Measurements from ENCODE around the gene CD2. TPM values are rescaled to one million over a fixed set of nuclear protein-coding genes. Genes with fewer than 3 reads are reported as not detected.
A peak's percentile ranks its signal among the peaks of the same experiment; 100 is the strongest.

CD2 gene
- total RNA-seq, 6 donors from 2014 or later, result 3.8 to 23.5 (median 7.9) TPM

GRCh38 chr1:116807394-116808199, 53.4 kb downstream of the CD2 start:
- H3K36me3 ChIP-seq, result no peaks in the 10 kb centered on the region
- 78 to 79% methylated on average over 16 of the region's 16 CpGs for WGBS, 2 donors
- peaks cover 0 to 7% (median 1%) of the 10 kb centered on the region in 4 donors for H3K9me3 ChIP-seq
- no peak overlapping the region for H3K4me3 ChIP-seq
- TF ChIP-seq, protein P1, sequence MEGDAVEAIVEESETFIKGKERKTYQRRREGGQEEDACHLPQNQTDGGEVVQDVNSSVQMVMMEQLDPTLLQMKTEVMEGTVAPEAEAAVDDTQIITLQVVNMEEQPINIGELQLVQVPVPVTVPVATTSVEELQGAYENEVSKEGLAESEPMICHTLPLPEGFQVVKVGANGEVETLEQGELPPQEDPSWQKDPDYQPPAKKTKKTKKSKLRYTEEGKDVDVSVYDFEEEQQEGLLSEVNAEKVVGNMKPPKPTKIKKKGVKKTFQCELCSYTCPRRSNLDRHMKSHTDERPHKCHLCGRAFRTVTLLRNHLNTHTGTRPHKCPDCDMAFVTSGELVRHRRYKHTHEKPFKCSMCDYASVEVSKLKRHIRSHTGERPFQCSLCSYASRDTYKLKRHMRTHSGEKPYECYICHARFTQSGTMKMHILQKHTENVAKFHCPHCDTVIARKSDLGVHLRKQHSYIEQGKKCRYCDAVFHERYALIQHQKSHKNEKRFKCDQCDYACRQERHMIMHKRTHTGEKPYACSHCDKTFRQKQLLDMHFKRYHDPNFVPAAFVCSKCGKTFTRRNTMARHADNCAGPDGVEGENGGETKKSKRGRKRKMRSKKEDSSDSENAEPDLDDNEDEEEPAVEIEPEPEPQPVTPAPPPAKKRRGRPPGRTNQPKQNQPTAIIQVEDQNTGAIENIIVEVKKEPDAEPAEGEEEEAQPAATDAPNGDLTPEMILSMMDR (IDR thresholded peaks at IDR 0.05), result no peak
- no peak for TF ChIP-seq EP300 (IDR thresholded peaks at IDR 0.05)
- ATAC-seq (ENCODE audit: low FRiP score in 2 of 2) (no peak), DNase-seq (no peak)
- H3K4me1 ChIP-seq, result no peaks in the 10 kb centered on the region
- peak overlapping the region in 2 of 4 donors; percentile 49 to 61 for H3K27ac ChIP-seq
- H3K27me3 ChIP-seq, result no peaks in the 10 kb centered on the region

- no peak for DNase-seq
- no peaks in the 10 kb centered on the region for H3K27me3 ChIP-seq
- H3K36me3 ChIP-seq, result no peaks in the 10 kb centered on the region
- no peak for TF ChIP-seq POLR2AphosphoS5 (IDR thresholded peaks at IDR 0.05)
- TF ChIP-seq EP300 (IDR thresholded peaks at IDR 0.05), result no peak
- TF ChIP-seq, protein P1 (IDR thresholded peaks at IDR 0.05), result no peak
- no peak for TF ChIP-seq POLR2A (IDR thresholded peaks at IDR 0.05)
- H3K27ac ChIP-seq, result peak overlapping the region in 3 of 4 donors; percentile 34 to 61 (median 49)
- ATAC-seq (ENCODE audit: low FRiP score in 2 of 2), result no peak
- no peaks in the 10 kb centered on the region for H3K4me1 ChIP-seq
- peaks cover 0 to 11% (median 2%) of the 10 kb centered on the region in 4 donors for H3K9me3 ChIP-seq
- 76 to 78% methylated on average over 8 of the region's 8 CpGs for WGBS, 2 donors
- no peak overlapping the region for H3K4me3 ChIP-seq
Observed at GRCh38 chr1:116808200-116808847, 54.1 kb downstream of the CD2 start.

DNA sequence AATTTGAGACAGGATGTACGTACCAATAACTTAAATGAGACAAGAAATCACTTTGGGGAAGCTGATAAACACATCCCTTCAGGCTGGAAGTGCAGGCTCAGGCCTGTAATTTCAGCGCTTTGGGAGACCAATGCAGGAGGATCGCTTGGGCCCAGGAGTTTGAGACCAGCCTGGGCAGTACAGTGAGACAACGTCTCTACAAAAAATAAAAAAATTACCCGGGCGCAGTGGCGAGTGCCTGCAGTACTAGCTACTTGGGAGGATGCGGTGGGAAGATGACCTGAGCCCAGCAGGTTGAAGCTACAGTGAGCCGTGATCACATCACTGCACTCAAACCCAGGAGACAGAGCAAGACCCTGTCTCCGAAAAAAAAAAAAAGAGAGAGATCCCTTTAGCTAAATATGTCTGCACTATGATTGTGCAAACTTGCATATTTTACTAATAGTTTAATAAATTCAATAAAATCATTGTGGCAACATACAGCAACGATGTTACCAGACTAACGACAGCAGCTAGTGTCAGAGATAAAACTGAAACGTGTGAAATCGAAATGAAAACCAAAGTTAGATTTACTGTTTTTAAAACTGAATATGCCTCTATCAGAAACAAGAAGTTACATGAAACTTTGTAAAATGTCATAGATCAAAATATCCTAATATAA, 54.7 kb downstream of the CD2 start:
- Histone ChIP-seq H3K9me3 (peaks cover 0 to 13% (median 2%) of the 10 kb centered on the region in 4 donors), H3K4me1 (no peaks in the 10 kb centered on the region), H3K27ac (peak overlapping the region in 2 of 4 donors; percentile 28 to 34), H3K36me3 (no peaks in the 10 kb centered on the region), H3K27me3 (no peaks in the 10 kb centered on the region), H3K4me3 (no peak overlapping the region)
- no peak for DNase-seq
- 89 to 92% methylated on average over 14 of the region's 14 CpGs for WGBS, 2 donors
- TF ChIP-seq POLR2A (IDR thresholded peaks at IDR 0.05) (no peak), POLR2AphosphoS5 (IDR thresholded peaks at IDR 0.05) (no peak), EP300 (IDR thresholded peaks at IDR 0.05) (no peak)
- TF ChIP-seq, protein P1 (IDR thresholded peaks at IDR 0.05), result no peak
- no peak for ATAC-seq (ENCODE audit: low FRiP score in 2 of 2)

DNA sequence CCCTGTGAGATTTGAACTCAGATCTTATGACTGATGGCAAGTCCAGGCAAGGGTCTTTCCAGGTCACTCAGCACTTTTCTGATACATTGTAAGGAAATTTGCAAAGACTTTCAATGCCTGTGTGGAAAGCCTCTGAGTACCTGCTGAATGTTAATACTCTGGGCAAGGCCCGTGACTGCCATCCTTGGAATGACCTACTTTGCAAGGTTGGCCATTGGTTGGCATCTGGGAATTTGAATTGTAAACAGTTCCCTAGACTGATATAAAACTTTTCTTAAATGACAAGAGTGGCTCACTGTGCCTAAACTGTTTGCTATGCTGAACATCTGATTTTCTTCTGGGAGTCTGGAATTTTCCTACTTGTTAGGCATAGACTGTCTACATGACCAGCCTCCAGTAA, 57.1 kb downstream of the CD2 start:
- ATAC-seq (ENCODE audit: low FRiP score in 2 of 2), result no peak
- no peak for TF ChIP-seq EP300 (IDR thresholded peaks at IDR 0.05)
- 83 to 86% methylated on average over 1 of the region's 1 CpG for WGBS, 2 donors
- Histone ChIP-seq H3K4me1 (no peaks in the 10 kb centered on the region), H3K36me3 (no peaks in the 10 kb centered on the region), H3K9me3 (peaks cover 0 to 13% (median 2%) of the 10 kb centered on the region in 4 donors), H3K4me3 (no peak overlapping the region), H3K27ac (peak overlapping the region in 1 of 4 donors; percentile 2), H3K27me3 (no peaks in the 10 kb centered on the region)
- no peak for DNase-seq
